NCI-H2171 (cell line): ENCODE results near the gene RIMBP2.
A peak's percentile ranks its signal among the peaks of the same experiment; 100 is the strongest.
"Not testable (repeated sequence)": the region's sequence is repeated elsewhere in the genome, so short reads cannot be mapped to it uniquely, and the experiment has no call there.

Source experiments
- DNase-seq: peaks from one replicate; lab custom pipeline; 2025; lab: John Stamatoyannopoulos, UW

RIMBP2 gene

GRCh38 chr12:130705178-130705822 lies 10.8 kb downstream of the RIMBP2 start:
- no peak for DNase-seq

- DNase-seq, result no peak
These were observed 11.5 kb downstream of the RIMBP2 start for GRCh38 chr12:130704606-130705005.

GRCh38 chr12:130703733-130704375 lies 12.2 kb downstream of the RIMBP2 start:
- DNase-seq, result no peak

- no peak for DNase-seq
These were observed 12.9 kb downstream of the RIMBP2 start for GRCh38 chr12:130702966-130703732.

GRCh38 chr12:130701402-130701744 lies 14.7 kb downstream of the RIMBP2 start:
- DNase-seq, result no peak

GRCh38 chr12:130700492-130701401 lies 15.4 kb downstream of the RIMBP2 start:
- no peak for DNase-seq

GRCh38 chr12:130698106-130698505 lies 18.0 kb downstream of the RIMBP2 start:
- no peak for DNase-seq

GRCh38 chr12:130696379-130697100 lies 19.6 kb downstream of the RIMBP2 start:
- DNase-seq, result no peak

- no peak for DNase-seq
These were observed 21.0 kb downstream of the RIMBP2 start for GRCh38 chr12:130695061-130695460.

GRCh38 chr12:130689408-130690405 lies 26.4 kb downstream of the RIMBP2 start:
- no peak for DNase-seq

GRCh38 chr12:130688999-130689398 lies 27.1 kb downstream of the RIMBP2 start:
- DNase-seq, result not testable (repeated sequence)

GRCh38 chr12:130687796-130688778 lies 28.0 kb downstream of the RIMBP2 start:
- no peak for DNase-seq

GRCh38 chr12:130687190-130687589 lies 28.9 kb downstream of the RIMBP2 start:
- DNase-seq, result no peak

- peak; percentile 82 for DNase-seq
These were observed 29.5 kb downstream of the RIMBP2 start for GRCh38 chr12:130686511-130686991.

GRCh38 chr12:130685850-130686249 lies 30.2 kb downstream of the RIMBP2 start:
- DNase-seq, result no peak

GRCh38 chr12:130685250-130685787 lies 30.8 kb downstream of the RIMBP2 start:
- DNase-seq, result no peak

GRCh38 chr12:130683811-130684210 lies 32.3 kb downstream of the RIMBP2 start:
- no peak for DNase-seq

GRCh38 chr12:130683080-130683479 lies 33.0 kb downstream of the RIMBP2 start:
- no peak for DNase-seq
